ENCODE results near the gene SH2D4B.

DNA sequence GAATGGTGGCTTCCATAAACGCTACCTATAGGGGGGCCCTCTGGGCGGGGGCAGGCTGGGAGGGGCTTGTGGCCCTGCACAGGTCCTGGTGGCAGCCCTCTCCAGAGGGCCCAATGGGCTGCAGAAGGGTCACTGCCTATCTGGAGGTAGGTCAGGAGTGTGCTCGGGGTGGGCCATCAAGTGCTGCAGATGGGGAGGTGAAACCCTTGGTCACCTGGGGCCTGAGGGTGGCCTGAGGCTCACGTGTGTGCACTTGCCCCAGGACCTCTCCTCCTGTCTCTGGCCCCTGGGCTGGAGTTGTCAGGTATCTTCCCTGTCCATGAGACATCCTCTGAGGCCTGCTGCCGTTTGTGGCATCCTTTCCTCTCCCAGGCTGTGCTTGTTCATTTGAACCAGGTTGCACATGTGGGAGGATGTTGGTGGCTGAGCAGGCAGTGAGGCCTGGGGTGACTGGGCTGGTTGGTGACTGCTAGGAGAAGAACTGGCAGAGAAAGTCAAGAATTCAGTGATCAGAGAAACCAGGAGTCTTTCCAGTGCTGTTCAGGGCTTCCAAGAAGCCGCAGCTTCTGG, 21.1 kb upstream of the SH2D4B start:
- no peak for TF ChIP-seq BCL3 (IDR thresholded peaks at IDR 0.05; ENCODE audit: borderline replicate concordance, insufficient read depth, low read depth, low read length, poor library complexity, severe bottlenecking)
- no peak for TF ChIP-seq CTCF (IDR thresholded peaks at IDR 0.05 in 2 of 3, conservative IDR thresholded peaks at IDR 0.05 in 1 of 3; ENCODE audit: control insufficient read depth in 2 of 3, extremely low read depth in 1 of 3, insufficient read depth in 1 of 3, low read depth in 3 of 3, low read length in 3 of 3)
- peak; percentile 36; the same call in 1 of the 2 replicates for TF ChIP-seq POLR2A (IDR thresholded peaks at IDR 0.05; ENCODE audit: low read depth, low read length)
- TF ChIP-seq, protein P1, sequence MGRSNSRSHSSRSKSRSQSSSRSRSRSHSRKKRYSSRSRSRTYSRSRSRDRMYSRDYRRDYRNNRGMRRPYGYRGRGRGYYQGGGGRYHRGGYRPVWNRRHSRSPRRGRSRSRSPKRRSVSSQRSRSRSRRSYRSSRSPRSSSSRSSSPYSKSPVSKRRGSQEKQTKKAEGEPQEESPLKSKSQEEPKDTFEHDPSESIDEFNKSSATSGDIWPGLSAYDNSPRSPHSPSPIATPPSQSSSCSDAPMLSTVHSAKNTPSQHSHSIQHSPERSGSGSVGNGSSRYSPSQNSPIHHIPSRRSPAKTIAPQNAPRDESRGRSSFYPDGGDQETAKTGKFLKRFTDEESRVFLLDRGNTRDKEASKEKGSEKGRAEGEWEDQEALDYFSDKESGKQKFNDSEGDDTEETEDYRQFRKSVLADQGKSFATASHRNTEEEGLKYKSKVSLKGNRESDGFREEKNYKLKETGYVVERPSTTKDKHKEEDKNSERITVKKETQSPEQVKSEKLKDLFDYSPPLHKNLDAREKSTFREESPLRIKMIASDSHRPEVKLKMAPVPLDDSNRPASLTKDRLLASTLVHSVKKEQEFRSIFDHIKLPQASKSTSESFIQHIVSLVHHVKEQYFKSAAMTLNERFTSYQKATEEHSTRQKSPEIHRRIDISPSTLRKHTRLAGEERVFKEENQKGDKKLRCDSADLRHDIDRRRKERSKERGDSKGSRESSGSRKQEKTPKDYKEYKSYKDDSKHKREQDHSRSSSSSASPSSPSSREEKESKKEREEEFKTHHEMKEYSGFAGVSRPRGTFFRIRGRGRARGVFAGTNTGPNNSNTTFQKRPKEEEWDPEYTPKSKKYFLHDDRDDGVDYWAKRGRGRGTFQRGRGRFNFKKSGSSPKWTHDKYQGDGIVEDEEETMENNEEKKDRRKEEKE (IDR thresholded peaks at IDR 0.05): no peak
- TF ChIP-seq BHLHE40 (IDR thresholded peaks at IDR 0.05; ENCODE audit: borderline replicate concordance in 1 of 2, low read depth in 2 of 2, low read length in 1 of 2): no peak
